ENCODE measurements around the gene AKR1C4. TPM values are rescaled to one million over a fixed set of nuclear protein-coding genes. Genes with fewer than 3 reads are reported as not detected.
"Not testable (repeated sequence)": the region's sequence is repeated elsewhere in the genome, so short reads cannot be mapped to it uniquely, and the experiment has no call there.

AKR1C4 gene
- total RNA-seq, 1 donor from 2014 or later = not detected

DNA sequence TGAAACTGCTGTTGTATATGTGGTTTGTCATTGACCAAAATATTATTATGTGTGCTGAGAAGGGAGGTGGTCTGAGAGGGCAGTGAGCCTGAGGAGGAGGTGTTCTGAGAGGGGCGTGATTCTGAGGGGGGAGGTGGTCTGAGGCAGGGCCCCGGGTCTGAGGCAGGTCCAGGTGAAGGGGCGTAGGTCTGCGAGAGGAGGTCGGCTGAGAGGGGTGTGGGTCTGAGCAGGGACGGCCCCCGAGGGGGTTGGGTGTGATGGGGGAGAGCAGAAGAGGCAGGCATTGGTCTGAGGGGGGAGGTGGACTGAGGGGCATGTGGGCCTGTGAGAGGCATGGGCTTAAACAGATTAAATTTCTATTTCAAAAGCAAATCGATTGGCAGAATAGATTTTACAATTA lies 32.4 kb downstream of the AKR1C4 start:
- Mint-ChIP-seq H3K9me3 (peaks cover 2% of the 10 kb centered on the region), H3K4me1 (no peaks in the 10 kb centered on the region), H3K36me3 (no peaks in the 10 kb centered on the region), H3K27me3 (ENCODE audit: insufficient read depth, low read depth) (peaks cover 4% of the 10 kb centered on the region), H3K27ac (no peak overlapping the region), H3K4me3 (no peak overlapping the region)
- no peaks in the 10 kb centered on the region for H3K36me3 ChIP-seq
- no peak for TF ChIP-seq EZH2 (IDR thresholded peaks at IDR 0.05)
- TF ChIP-seq EZH2phosphoT487 (IDR thresholded peaks at IDR 0.05) = no peak
- TF ChIP-seq, protein P1, sequence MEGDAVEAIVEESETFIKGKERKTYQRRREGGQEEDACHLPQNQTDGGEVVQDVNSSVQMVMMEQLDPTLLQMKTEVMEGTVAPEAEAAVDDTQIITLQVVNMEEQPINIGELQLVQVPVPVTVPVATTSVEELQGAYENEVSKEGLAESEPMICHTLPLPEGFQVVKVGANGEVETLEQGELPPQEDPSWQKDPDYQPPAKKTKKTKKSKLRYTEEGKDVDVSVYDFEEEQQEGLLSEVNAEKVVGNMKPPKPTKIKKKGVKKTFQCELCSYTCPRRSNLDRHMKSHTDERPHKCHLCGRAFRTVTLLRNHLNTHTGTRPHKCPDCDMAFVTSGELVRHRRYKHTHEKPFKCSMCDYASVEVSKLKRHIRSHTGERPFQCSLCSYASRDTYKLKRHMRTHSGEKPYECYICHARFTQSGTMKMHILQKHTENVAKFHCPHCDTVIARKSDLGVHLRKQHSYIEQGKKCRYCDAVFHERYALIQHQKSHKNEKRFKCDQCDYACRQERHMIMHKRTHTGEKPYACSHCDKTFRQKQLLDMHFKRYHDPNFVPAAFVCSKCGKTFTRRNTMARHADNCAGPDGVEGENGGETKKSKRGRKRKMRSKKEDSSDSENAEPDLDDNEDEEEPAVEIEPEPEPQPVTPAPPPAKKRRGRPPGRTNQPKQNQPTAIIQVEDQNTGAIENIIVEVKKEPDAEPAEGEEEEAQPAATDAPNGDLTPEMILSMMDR (IDR thresholded peaks at IDR 0.05) = no peak
- DNase-seq (ENCODE audit: low spot score) = no peak
- H3K79me2 ChIP-seq (ENCODE audit: low read depth) = no peaks in the 10 kb centered on the region
- no peaks in the 10 kb centered on the region for H4K20me1 ChIP-seq (ENCODE audit: low read depth)
- H2AFZ ChIP-seq (replicated peaks) = no peak overlapping the region
- no peaks in the 10 kb centered on the region for H3K27me3 ChIP-seq
- H3F3A ChIP-seq (ENCODE audit: low read depth) = no peaks in the 10 kb centered on the region
- no peaks in the 10 kb centered on the region for H3K9me3 ChIP-seq (ENCODE audit: low read depth)
- no peak overlapping the region for H3K9ac ChIP-seq
- H3K4me1 ChIP-seq = no peaks in the 10 kb centered on the region
- H3K4me3 ChIP-seq = no peak overlapping the region
- no peak overlapping the region for H3K4me2 ChIP-seq
- no peak overlapping the region for H3K27ac ChIP-seq

DNA sequence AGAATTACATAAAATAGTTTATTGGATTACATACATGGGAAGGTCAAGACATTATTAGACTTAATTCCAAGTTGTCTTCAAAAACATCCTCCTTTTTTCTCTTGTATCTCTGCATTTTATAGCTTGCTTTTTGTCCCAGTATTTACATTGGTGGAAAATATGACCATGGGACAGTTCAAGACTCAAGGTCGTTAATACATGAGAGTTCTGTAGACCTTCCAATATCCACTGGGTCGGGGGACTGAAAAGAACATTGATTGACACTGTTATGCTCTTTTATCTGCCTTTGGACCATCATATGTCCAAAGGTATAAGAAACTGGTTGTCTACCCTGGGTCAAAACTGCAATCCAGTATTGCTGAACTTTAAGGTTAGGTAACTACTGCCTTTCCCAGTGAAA lies 36.7 kb downstream of the AKR1C4 start:
- Histone ChIP-seq H3K4me2 (no peak overlapping the region), H3F3A (ENCODE audit: low read depth) (no peaks in the 10 kb centered on the region), H3K9me3 (ENCODE audit: low read depth) (no peaks in the 10 kb centered on the region), H3K79me2 (ENCODE audit: low read depth) (no peaks in the 10 kb centered on the region), H3K27me3 (no peaks in the 10 kb centered on the region), H4K20me1 (ENCODE audit: low read depth) (no peaks in the 10 kb centered on the region), H3K36me3 (no peaks in the 10 kb centered on the region), H3K4me1 (no peaks in the 10 kb centered on the region), H3K9ac (no peak overlapping the region), H3K27ac (no peak overlapping the region), H2AFZ (replicated peaks) (no peak overlapping the region), H3K4me3 (no peak overlapping the region)
- H3K36me3 Mint-ChIP-seq = no peaks in the 10 kb centered on the region
- no peak for TF ChIP-seq EZH2 (IDR thresholded peaks at IDR 0.05)
- TF ChIP-seq, protein P1 (IDR thresholded peaks at IDR 0.05) = no peak
- TF ChIP-seq EZH2phosphoT487 (IDR thresholded peaks at IDR 0.05) = no peak
- DNase-seq (ENCODE audit: low spot score) = no peak
- no peaks in the 10 kb centered on the region for H3K27me3 Mint-ChIP-seq (ENCODE audit: insufficient read depth, low read depth)
- no peak overlapping the region for H3K27ac Mint-ChIP-seq
- peaks cover 9% of the 10 kb centered on the region for H3K9me3 Mint-ChIP-seq
- no peaks in the 10 kb centered on the region for H3K4me1 Mint-ChIP-seq
- H3K4me3 Mint-ChIP-seq = no peak overlapping the region

DNA sequence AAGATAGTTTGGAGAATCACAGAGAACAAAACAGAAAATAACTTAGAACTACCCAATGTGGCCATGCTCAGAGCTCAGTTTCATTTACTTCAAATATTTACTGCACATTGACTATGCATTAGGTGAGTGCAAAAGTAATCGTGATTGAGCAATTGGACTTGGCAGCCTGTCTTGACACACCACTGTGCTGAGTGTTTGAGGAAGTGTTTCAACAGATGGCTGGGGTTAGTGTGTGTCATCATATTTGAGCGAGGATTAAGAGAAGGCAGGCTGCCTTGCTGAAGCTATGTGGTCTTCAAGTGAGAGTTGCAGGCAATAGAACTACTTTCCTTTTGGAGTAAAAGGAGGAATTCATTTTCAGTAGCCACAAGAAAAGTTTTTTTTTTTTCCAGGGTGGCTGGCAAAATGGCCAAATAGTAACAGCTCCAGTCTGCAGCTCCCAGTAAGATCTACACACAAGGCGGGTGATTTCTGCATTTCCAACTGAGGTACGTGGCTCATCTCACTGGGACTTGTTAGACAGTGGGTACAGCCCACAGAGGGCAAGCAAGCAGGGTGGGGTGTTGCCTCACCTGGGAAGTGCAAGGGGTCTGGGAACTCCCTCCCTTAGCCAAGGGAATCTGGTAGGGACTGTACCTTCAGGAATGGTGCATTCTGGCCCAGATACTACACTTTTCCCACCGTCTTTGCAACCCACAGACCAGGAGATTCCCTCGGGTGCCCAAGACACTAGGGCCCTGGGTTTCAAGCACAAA lies 37.6 kb downstream of the AKR1C4 start:
- no peaks in the 10 kb centered on the region for H3K4me1 ChIP-seq
- no peaks in the 10 kb centered on the region for H3K79me2 ChIP-seq (ENCODE audit: low read depth)
- no peak overlapping the region for H3K27ac Mint-ChIP-seq
- H3K9ac ChIP-seq = no peak overlapping the region
- H4K20me1 ChIP-seq (ENCODE audit: low read depth) = no peaks in the 10 kb centered on the region
- H3F3A ChIP-seq (ENCODE audit: low read depth) = no peaks in the 10 kb centered on the region
- peaks cover 3% of the 10 kb centered on the region for H3K27me3 Mint-ChIP-seq (ENCODE audit: insufficient read depth, low read depth)
- no peak for DNase-seq (ENCODE audit: low spot score)
- no peak overlapping the region for H3K27ac ChIP-seq
- H3K4me2 ChIP-seq = no peak overlapping the region
- no peak overlapping the region for H3K4me3 ChIP-seq
- TF ChIP-seq EZH2phosphoT487 (IDR thresholded peaks at IDR 0.05) = no peak
- TF ChIP-seq EZH2 (IDR thresholded peaks at IDR 0.05) = no peak
- TF ChIP-seq, protein P1 (IDR thresholded peaks at IDR 0.05) = no peak
- no peaks in the 10 kb centered on the region for H3K4me1 Mint-ChIP-seq
- no peaks in the 10 kb centered on the region for H3K27me3 ChIP-seq
- H3K4me3 Mint-ChIP-seq = no peak overlapping the region
- H3K9me3 Mint-ChIP-seq = peaks cover 9% of the 10 kb centered on the region
- no peaks in the 10 kb centered on the region for H3K9me3 ChIP-seq (ENCODE audit: low read depth)
- no peaks in the 10 kb centered on the region for H3K36me3 ChIP-seq
- no peak overlapping the region for H2AFZ ChIP-seq (replicated peaks)
- H3K36me3 Mint-ChIP-seq = no peaks in the 10 kb centered on the region

GRCh38 chr10:5237541-5237940 lies 40.9 kb downstream of the AKR1C4 start:
- H3K36me3 ChIP-seq; H3K79me2 ChIP-seq (ENCODE audit: low read depth); H3K27me3 Mint-ChIP-seq (ENCODE audit: insufficient read depth, low read depth); H3K9ac ChIP-seq; H3K27me3 ChIP-seq; H3K4me3 Mint-ChIP-seq; H3K4me3 ChIP-seq; H3K4me2 ChIP-seq; H3K27ac Mint-ChIP-seq; H3K9me3 ChIP-seq (ENCODE audit: low read depth); H3F3A ChIP-seq (ENCODE audit: low read depth); H2AFZ ChIP-seq (replicated peaks); H3K4me1 Mint-ChIP-seq; H3K27ac ChIP-seq; H4K20me1 ChIP-seq (ENCODE audit: low read depth); H3K36me3 Mint-ChIP-seq; DNase-seq (ENCODE audit: low spot score); H3K4me1 ChIP-seq: not testable (repeated sequence)
- peaks cover 14% of the 10 kb centered on the region for H3K9me3 Mint-ChIP-seq
